IMR-90 (cell line): ENCODE data around the gene PCA3.

ENCODE experiments used
- BHLHE40 ChIP-seq: fragments of 150-350 bp; IDR thresholded peaks from 2 replicates; pipeline ENCODE4 v1.6.1; 2016; ENCODE audit warnings: mild to moderate bottlenecking, low read depth, low read length
- CTCF ChIP-seq: conservative IDR thresholded peaks from 2 replicates; pipeline ENCODE4 v1.5.1; 2012; ENCODE audit warnings: mild to moderate bottlenecking, low read depth, low read length, improper control_type of control experiment
- MAFK ChIP-seq: IDR thresholded peaks from 2 replicates; pipeline ENCODE4 v1.6.1; 2012; ENCODE audit warnings: low read depth, low read length, improper control_type of control experiment
- NFE2L2 ChIP-seq: fragments of 150-350 bp; IDR thresholded peaks from 2 replicates; pipeline ENCODE4 v1.6.1; 2016; ENCODE audit warnings: low read depth, mild to moderate bottlenecking, low read length
- POLR2A ChIP-seq: IDR thresholded peaks from 2 replicates; pipeline ENCODE4 v1.6.1; 2012; ENCODE audit warnings: mild to moderate bottlenecking, low read depth, low read length
- RAD21 ChIP-seq: IDR thresholded peaks from 2 replicates; pipeline ENCODE4 v1.6.1; 2012; ENCODE audit warnings: low read length, improper control_type of control experiment

GRCh38 chr9:76718166-76718565 is 46.1 kb upstream of the PCA3 start:
- TF ChIP-seq CTCF = no peak
- TF ChIP-seq RAD21 = no peak
- TF ChIP-seq NFE2L2 = no peak
- TF ChIP-seq POLR2A = no peak
- TF ChIP-seq MAFK = no peak
- no peak for TF ChIP-seq BHLHE40
